AG09309 (cell line): Measurements from ENCODE around the gene VGF.
"Not testable (repeated sequence)": the region's sequence is repeated elsewhere in the genome, so short reads cannot be mapped to it uniquely, and the experiment has no call there.

Source experiments
- DNase-seq: peaks from one replicate; pipeline ENCODE4 v3.0.0-alpha.2; 2010; ENCODE audit warnings: low read depth
- H3K4me3 ChIP-seq: 2 replicates; pipeline ENCODE4 v1.5.1; 2011; ENCODE audit warnings: mild to moderate bottlenecking, low read depth, low read length, moderate library complexity; ENCODE audit not compliant: control insufficient read depth
- TF ChIP-seq, protein P1 (sequence below): IDR thresholded peaks from 2 replicates; pipeline ENCODE4 v1.5.1; 2011; ENCODE audit warnings: mild to moderate bottlenecking, low read depth, low read length, inconsistent platforms; ENCODE audit not compliant: insufficient read depth, control insufficient read depth; ENCODE audit errors: missing control alignments

Gene VGF

DNA sequence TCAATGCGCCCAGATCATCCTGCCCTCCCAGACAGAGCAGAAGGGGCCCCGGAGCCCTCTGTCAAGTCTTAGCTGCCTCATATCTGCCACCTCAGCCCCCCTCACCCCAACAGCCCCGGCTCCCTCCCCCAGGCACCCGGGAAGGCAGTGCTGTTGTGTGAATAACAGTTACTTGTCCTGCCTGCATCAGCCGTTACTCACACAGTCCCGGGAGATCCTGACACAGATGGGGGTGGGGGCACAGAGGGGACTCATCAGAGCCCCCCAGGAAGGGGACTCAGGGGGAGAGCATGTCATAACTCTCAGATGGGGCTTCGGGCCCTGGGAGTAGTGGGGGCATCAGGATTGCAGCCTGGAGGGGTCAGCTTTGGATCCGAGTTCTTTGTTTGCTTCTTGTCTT lies 50.9 kb downstream of the VGF start:
- no peak for DNase-seq
- TF ChIP-seq, protein P1, sequence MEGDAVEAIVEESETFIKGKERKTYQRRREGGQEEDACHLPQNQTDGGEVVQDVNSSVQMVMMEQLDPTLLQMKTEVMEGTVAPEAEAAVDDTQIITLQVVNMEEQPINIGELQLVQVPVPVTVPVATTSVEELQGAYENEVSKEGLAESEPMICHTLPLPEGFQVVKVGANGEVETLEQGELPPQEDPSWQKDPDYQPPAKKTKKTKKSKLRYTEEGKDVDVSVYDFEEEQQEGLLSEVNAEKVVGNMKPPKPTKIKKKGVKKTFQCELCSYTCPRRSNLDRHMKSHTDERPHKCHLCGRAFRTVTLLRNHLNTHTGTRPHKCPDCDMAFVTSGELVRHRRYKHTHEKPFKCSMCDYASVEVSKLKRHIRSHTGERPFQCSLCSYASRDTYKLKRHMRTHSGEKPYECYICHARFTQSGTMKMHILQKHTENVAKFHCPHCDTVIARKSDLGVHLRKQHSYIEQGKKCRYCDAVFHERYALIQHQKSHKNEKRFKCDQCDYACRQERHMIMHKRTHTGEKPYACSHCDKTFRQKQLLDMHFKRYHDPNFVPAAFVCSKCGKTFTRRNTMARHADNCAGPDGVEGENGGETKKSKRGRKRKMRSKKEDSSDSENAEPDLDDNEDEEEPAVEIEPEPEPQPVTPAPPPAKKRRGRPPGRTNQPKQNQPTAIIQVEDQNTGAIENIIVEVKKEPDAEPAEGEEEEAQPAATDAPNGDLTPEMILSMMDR = no peak
- no peak overlapping the region for H3K4me3 ChIP-seq

DNA sequence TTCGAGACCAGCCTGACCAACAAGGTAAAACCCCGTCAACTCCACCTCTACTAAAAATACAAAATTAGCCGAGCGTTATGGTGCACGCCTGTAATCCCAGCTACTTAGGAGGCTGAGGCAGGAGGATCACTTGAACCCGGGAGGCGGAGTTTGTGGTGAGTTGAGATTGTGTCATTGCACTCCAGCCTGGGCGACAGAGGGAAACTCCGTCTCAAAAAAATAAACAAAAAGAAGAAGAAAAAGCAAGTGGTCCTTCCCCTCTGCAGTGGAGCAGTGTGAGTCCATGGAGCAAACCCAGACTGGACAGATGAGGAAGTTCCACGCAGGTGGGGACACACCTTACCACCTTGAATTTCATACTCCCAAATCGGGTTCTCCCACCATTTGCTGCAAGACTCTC lies 51.5 kb downstream of the VGF start:
- DNase-seq = no peak
- TF ChIP-seq, protein P1 = no peak
- H3K4me3 ChIP-seq = no peak overlapping the region

DNA sequence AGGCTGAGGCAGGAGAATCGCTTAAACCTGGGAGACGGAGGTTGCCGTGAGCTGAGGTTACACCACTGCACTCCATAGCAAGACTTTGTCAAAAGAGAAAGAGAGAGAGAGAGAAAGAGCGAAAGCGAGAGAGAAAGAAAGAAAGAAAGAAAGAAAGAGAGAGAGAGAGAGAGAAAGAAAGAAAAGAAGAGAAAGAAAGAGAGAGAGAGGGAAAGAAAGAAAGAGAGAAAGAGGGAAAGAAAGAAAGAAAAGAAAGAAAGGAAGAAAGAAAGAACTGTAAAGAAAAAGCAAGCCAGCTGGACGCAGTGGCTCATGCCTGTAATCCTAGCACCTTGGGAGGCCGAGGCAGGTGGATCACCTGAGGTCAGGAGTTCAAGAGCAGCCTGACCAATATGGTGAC lies 52.2 kb downstream of the VGF start:
- DNase-seq, H3K4me3 ChIP-seq: not testable (repeated sequence)
